GM12878 (cell line): ENCODE results near the gene PDZD8. TPM values are rescaled to one million over a fixed set of nuclear protein-coding genes. Genes with fewer than 3 reads are reported as not detected.
A peak's percentile ranks its signal among the peaks of the same experiment; 100 is the strongest.

Source experiments
- ATAC-seq: fragments of 200-7000 bp; cut with Tn5 transposase; 3 replicates; pipeline ENCODE4 v1.9.1; 2020; ENCODE audit warnings: mild to moderate bottlenecking, moderate library complexity
- BruUV-seq: library from RNA; stranded (reverse); fragments of 400-500 nt; replicated peaks from 2 replicates; lab custom pipeline; 2021; lab: Mats Ljungman, UMichigan
- CTCF ChIA-PET: fragments of 300-600 bp; sonication (Branson Sonifier 250); formaldehyde crosslinking; extraction: SDS; loops from one replicate; lab custom pipeline; 2021; ENCODE audit warnings: inconsistent platforms; lab: Yijun Ruan, JAX
- POLR2A ChIA-PET: fragments of 350-600 bp; formaldehyde crosslinking; extraction: SDS; loops from one replicate; lab custom pipeline; 2021; ENCODE audit warnings: inconsistent platforms; lab: Charles Lee
- RAD21 ChIA-PET: fragments of 300-600 bp; sonication (Branson Sonifier 250); formaldehyde crosslinking; loops from one replicate; lab custom pipeline; 2023; ENCODE audit warnings: antibody characterized with exemption; ENCODE audit not compliant: unreplicated experiment; lab: Charles Lee
- SMC1A ChIA-PET: fragments of 300-600 bp; sonication (Branson Sonifier 250); formaldehyde crosslinking; loops from one replicate; lab custom pipeline; 2023; ENCODE audit not compliant: unreplicated experiment, uncharacterized antibody; lab: Charles Lee
- DNase-seq: peaks from one replicate; pipeline ENCODE4 v3.0.0-alpha.2; 2011; ENCODE audit warnings: low read depth, low spot score
- FAIRE-seq: peaks from 3 replicates; lab custom pipeline; 2011; peaks lifted over from hg19 to GRCh38; lab: Jason Lieb, UNC
- H2AFZ ChIP-seq: 2 replicates; pipeline ENCODE4 v1.6.0; 2011; ENCODE audit warnings: low read depth, low read length, control low read depth; ENCODE audit not compliant: control insufficient read depth
- H3K27ac ChIP-seq: 2 replicates; pipeline ENCODE4 v1.5.1; 2011; ENCODE audit warnings: control low read depth; ENCODE audit not compliant: control insufficient read depth, insufficient read depth
- H3K27me3 ChIP-seq, 2 experiments: replicated peaks in 1 of 2; 2 replicates each; pipeline versions ENCODE4 v1.6.0 to v1.6.1; 2011; ENCODE audit warnings: low read length in 1 of 2; ENCODE audit not compliant: control insufficient read depth in 2 of 2, insufficient read depth in 2 of 2
- H3K36me3 ChIP-seq, 2 experiments: 2 replicates each; pipeline ENCODE4 v1.5.1; 2011; ENCODE audit warnings: low read length in 1 of 2; ENCODE audit not compliant: control insufficient read depth in 2 of 2, insufficient read depth in 2 of 2
- H3K4me1 ChIP-seq: 2 replicates; pipeline ENCODE4 v1.6.1; 2011; ENCODE audit warnings: mild to moderate bottlenecking, low read length, moderate library complexity, mixed read lengths; ENCODE audit not compliant: control insufficient read depth, insufficient read depth
- H3K4me2 ChIP-seq: 2 replicates; pipeline ENCODE4 v1.6.0; 2011; ENCODE audit warnings: control low read depth; ENCODE audit not compliant: control insufficient read depth, insufficient read depth
- H3K4me3 ChIP-seq: fragments of 200-600 bp; sonication (generic); 2 replicates; pipeline ENCODE4 v1.5.1; 2016
- H3K79me2 ChIP-seq: 2 replicates; pipeline ENCODE4 v1.6.0; 2011; ENCODE audit warnings: low read length; ENCODE audit not compliant: control insufficient read depth, insufficient read depth
- H3K9ac ChIP-seq: 2 replicates; pipeline ENCODE4 v1.8.0; 2011; ENCODE audit warnings: low read length, control low read depth, mixed read lengths; ENCODE audit not compliant: control insufficient read depth, insufficient read depth
- H3K9me3 ChIP-seq: replicated peaks from 3 replicates; pipeline ENCODE4 v1.5.1; 2011; ENCODE audit warnings: mild to moderate bottlenecking, low read length; ENCODE audit not compliant: control insufficient read depth, insufficient read depth
- H4K20me1 ChIP-seq: 2 replicates; pipeline ENCODE4 v1.6.0; 2011; ENCODE audit not compliant: control insufficient read depth, insufficient read depth
- EZH2 ChIP-seq: IDR thresholded peaks from 2 replicates; pipeline ENCODE4 v1.6.1; 2012; ENCODE audit warnings: low read depth, mild to moderate bottlenecking, control low read depth, inconsistent platforms, low read length, borderline replicate concordance; ENCODE audit not compliant: control insufficient read depth
- HCFC1 ChIP-seq: fragments of 150-350 bp; IDR thresholded peaks from 2 replicates; pipeline ENCODE4 v1.6.1; 2014; ENCODE audit warnings: low read length
- IKZF2 ChIP-seq, 2 experiments: fragments of 450-650 bp; IDR thresholded peaks; 2 replicates each; pipeline ENCODE4 v1.6.1; 2017; ENCODE audit warnings: mild to moderate bottlenecking in 2 of 2, moderate library complexity in 2 of 2
- STAT3 ChIP-seq: IDR thresholded peaks from 2 replicates; pipeline ENCODE4 v1.6.1; 2011; ENCODE audit warnings: low read depth, low read length, improper control_type of control experiment
- WGBS: methylation state at CpG from one replicate; pipeline ENCODE4 v1.1.6; 2016; ENCODE audit warnings: low lambda C conversion rate; ENCODE audit not compliant: insufficient replicate concordance, insufficient coverage; ENCODE audit errors: missing lambda C conversion rate; 5-methylcytosine and 5-hydroxymethylcytosine counted together
- in situ Hi-C: fragments of 300-500 bp; cut with MboI; formaldehyde crosslinking; loops from 9 replicates; pipeline ENCODE4 v1.14.3; 2018; ENCODE audit warnings: mixed read lengths
- intact Hi-C: fragments of 100-400 bp; cut with micrococcal nuclease; formaldehyde crosslinking; loops from one replicate; pipeline ENCODE4 v1.14.2; 2022; ENCODE audit not compliant: unreplicated experiment
- polyA plus RNA-seq, 11 experiments: library from polyadenylated mRNA; depleted of rRNA in 4 of 11; unstranded in 6 of 11; stranded (reverse) in 5 of 11; fragments of >200 nt; fragmentation: Nextera tagmentation in 4 of 11; fragmentation: Illumina TruSeq in 1 of 11; extraction: Ambion mirVana in 4 of 11; extraction: Trizol in 1 of 11; gene quantifications; 1 replicate in 1 of 11; 2 replicates in 10 of 11; pipeline versions ENCODE4 v1.2.1 to v1.2.3, GENCODE V29; 2011 to 2016; ENCODE audit warnings: inconsistent platforms in 2 of 11, missing spikeins in 2 of 11, low read depth in 1 of 11
- total RNA-seq, 4 experiments: library from RNA; depleted of rRNA in 3 of 4; stranded (reverse); fragments of >200 nt in 3 of 4; fragmentation: Illumina TruSeq in 1 of 4; extraction: Trizol in 1 of 4; gene quantifications; 2 replicates each; pipeline versions ENCODE4 v1.2.1 to v1.2.3, GENCODE V29; 2013 to 2021
- TF ChIP-seq, protein P1 (sequence below): fragments of 450-650 bp; IDR thresholded peaks from 2 replicates; pipeline ENCODE4 v1.6.1; 2017; ENCODE audit warnings: mild to moderate bottlenecking, moderate library complexity

Gene PDZD8
- total and polyA plus RNA-seq, 10 of the 15 experiments (the other 5 are each of a cell fraction or from before 2014, with no cell fraction given), result 2.0 to 21.2 (median 6.7) TPM

DNA sequence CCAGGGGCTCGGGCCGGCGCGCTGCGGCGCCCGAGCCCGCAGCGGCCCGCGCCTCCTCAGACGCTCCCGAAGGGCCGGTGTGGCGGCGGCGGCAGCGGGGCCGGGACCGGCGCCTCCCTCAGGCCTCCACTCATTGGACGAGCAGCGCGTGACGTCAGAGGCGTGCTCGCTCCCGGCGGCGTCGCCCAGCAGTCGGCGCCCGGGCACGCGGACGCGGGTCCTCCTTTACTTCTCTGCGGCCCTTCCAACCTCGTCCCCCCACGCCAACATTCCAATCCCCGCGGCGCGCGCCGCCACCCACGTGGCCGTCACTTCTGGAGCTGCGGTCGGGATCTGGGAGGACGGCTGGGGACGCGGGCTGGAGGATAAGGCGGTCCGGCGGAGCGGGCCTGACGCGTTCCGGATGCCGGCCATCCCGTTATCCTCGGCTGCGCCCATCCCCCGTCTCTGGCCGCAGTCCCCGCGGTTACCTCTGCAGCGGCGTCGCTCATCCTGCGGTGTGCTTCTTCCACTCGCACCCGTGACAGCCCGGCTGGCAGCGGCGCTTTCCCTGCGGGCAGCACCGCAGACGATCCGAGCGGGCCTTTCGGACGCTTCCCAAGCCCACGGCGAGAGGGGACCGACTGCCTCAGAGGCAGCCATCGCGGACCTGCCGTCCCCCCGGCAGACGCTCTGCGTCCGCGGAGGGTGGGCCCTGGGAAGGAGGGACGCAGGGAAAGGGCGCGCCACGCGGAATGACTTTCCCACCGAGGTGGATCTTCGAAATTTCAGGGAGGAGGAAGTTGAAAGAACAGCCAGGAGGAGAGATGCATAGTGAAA lies at the start of gene PDZD8 (continued):
- TF ChIP-seq, protein P1, sequence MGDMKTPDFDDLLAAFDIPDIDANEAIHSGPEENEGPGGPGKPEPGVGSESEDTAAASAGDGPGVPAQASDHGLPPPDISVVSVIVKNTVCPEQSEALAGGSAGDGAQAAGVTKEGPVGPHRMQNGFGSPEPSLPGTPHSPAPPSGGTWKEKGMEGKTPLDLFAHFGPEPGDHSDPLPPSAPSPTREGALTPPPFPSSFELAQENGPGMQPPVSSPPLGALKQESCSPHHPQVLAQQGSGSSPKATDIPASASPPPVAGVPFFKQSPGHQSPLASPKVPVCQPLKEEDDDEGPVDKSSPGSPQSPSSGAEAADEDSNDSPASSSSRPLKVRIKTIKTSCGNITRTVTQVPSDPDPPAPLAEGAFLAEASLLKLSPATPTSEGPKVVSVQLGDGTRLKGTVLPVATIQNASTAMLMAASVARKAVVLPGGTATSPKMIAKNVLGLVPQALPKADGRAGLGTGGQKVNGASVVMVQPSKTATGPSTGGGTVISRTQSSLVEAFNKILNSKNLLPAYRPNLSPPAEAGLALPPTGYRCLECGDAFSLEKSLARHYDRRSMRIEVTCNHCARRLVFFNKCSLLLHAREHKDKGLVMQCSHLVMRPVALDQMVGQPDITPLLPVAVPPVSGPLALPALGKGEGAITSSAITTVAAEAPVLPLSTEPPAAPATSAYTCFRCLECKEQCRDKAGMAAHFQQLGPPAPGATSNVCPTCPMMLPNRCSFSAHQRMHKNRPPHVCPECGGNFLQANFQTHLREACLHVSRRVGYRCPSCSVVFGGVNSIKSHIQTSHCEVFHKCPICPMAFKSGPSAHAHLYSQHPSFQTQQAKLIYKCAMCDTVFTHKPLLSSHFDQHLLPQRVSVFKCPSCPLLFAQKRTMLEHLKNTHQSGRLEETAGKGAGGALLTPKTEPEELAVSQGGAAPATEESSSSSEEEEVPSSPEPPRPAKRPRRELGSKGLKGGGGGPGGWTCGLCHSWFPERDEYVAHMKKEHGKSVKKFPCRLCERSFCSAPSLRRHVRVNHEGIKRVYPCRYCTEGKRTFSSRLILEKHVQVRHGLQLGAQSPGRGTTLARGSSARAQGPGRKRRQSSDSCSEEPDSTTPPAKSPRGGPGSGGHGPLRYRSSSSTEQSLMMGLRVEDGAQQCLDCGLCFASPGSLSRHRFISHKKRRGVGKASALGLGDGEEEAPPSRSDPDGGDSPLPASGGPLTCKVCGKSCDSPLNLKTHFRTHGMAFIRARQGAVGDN, result 0 out of 2 replicates have a peak, but pooled peaks have one; percentile 51
- TF ChIP-seq STAT3 (no peak), EZH2 (no peak), IKZF2 (IDR thresholded peaks at IDR 0.05) (peak; percentile 58 to 81; a peak in 3 of 4 replicates)

DNA sequence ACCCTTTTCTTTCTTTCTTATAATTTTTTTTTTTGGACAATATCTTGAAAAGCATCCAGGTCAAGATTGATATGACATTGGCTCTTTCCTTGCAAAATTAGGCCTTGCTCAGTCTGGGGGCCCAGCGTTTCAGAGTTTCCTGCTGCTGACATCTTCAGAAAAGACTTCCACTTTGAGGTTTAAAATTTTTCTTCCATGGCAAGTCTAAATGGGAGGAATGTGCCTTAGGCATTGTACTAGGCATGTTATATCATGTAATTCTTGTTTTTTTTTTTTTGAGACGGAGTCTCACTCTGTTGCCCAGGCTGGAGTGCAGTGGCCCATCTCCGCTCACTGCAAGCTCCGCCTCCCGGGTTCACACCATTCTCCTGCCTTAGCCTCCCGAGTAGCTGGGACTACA lies 48.9 kb upstream of the PDZD8 start:
- 48% methylated on average over 6 of the region's 6 CpGs for WGBS
- Histone ChIP-seq H3K9me3 (no peaks in the 10 kb centered on the region), H4K20me1 (no peaks in the 10 kb centered on the region), H3K4me2 (no peak overlapping the region), H3K4me3 (no peak overlapping the region), H3K27me3 (no peaks in the 10 kb centered on the region; a peak in 1 of 4 replicates), H2AFZ (no peak overlapping the region), H3K36me3 (no peaks in the 10 kb centered on the region), H3K79me2 (no peaks in the 10 kb centered on the region), H3K27ac (no peak overlapping the region), H3K9ac (no peak overlapping the region), H3K4me1 (no peaks in the 10 kb centered on the region)
- ChIA-PET CTCF (interaction anchor here (1.2 to 1.5 kb wide), 3 partner anchors 11 to 105 kb away, joined by 4 to 7 read pairs (median 5); no protein-coding TSS in a partner anchor), SMC1A (interaction anchor here (0.9 to 1.8 kb wide), 3 partner anchors 15 to 104 kb away, joined by 3 to 5 read pairs (median 4); no protein-coding TSS in a partner anchor), POLR2A (no interaction called here), RAD21 (interaction anchor here (1.5 kb wide), 1 partner anchor 19 kb away, joined by 6 read pairs; no protein-coding TSS in a partner anchor)
- in situ Hi-C loops (no loop called here), intact Hi-C loops (no loop called here)
- DNase-seq (no peak), FAIRE-seq (no peak), ATAC-seq (no peak)
- TF ChIP-seq HCFC1, result no peak
- no TSS peak for BruUV-seq
